ENCODE data around the gene EPHA3.

The EPHA3 gene

DNA sequence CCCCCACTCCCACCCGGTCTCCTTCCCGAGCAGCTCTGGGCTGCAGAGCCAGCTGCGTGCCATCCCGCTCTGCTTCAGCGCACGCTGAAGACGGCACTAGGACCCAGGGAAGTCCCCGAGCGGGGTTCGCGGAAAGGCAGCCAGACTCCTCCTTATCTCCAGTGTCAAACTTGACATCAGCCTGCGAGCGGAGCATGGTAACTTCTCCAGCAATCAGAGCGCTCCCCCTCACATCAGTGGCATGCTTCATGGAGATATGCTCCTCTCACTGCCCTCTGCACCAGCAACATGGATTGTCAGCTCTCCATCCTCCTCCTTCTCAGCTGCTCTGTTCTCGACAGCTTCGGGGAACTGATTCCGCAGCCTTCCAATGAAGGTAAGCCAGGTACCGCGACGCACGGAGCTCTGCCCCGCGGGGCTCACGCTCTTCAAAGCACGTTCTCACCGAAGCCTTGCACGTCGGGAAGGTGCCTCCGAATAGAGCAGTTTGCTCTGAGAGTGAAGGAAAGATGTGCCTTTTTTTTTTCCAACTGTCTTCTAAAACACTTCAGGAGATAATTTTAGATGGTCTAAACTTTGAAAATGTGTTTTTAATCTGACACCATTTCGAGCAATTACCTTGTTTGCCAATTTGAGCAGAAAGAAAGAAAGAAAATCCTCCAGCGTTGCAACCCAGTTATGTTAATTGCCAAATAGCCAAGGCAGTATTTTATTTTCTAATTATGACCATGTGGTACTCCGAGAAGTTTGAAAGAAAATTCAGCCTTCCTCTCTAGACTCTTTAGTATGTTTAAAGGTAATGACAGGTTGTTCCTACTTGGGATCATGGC is at the start of gene EPHA3:
EPHA3 (plus strand) TSS at position 161 of the 830 bp plus-strand sequence; CDS start at position 289, 128 bp downstream.
- peak; percentile 32 for DNase-seq (ENCODE audit: low spot score)

DNA sequence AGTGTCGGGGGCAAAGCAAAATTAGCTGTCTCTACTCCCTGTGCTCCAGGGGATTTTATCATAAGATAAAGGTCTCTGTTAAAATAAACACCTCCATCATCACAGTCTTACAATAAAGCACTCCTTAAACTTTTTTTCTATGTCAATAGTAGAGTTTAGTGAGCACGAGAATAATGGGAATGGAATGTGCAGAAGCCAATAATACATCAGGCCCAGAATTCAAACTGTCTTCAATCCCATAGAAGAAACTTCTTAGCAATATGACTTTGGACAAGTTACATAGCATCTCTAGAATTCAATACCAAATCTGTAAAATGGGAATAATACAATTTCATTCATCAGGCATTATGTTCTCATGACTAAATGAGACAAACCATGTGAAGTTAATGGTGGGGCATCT is 49.0 kb upstream of the EPHA3 start:
- no peak for DNase-seq (ENCODE audit: low spot score)

GRCh38 chr3:89059211-89059925 is 48.1 kb upstream of the EPHA3 start:
- no peak for DNase-seq (ENCODE audit: low spot score)

DNA sequence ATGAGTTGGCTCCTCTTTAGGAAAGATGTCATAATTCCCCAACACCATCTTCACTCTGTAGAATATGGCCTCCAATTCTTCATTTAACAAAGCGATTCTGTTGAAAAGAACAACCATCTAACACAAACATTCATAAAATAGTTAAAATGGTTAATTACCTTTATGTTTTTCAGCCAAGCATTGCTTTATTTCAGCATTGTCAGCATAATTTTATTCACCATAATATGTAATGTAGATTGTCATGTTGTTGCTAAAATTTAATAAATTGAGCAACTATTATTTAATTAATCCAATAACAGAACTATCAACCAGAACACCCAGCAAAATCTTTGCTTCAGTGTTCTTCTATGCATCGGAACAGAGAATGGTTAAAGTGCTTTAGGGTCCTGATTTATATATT is 46.2 kb upstream of the EPHA3 start:
- no peak for DNase-seq (ENCODE audit: low spot score)

GRCh38 chr3:89067736-89068135 is 39.7 kb upstream of the EPHA3 start:
- no peak for DNase-seq (ENCODE audit: low spot score)

GRCh38 chr3:89072642-89073041 is 34.8 kb upstream of the EPHA3 start:
- no peak for DNase-seq (ENCODE audit: low spot score)

DNA sequence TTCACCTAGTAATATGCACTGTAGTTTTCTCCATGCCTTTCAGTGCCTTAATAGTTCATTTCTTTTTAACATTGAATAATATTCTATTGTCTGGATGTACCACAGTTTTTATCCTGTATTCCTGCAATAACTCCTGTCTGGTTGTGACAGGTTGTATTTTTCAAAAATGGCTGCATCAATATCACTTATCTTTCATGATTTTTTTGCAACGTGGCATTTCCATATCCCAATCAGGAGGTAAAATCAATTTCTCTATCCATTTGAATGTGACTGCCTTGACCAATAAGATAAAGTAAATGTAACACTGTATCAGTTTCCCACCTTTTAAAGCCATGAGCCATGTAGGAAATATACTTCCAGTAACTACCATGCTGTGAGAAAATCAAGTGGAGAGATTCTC is 27.5 kb upstream of the EPHA3 start:
- no peak for DNase-seq (ENCODE audit: low spot score)

DNA sequence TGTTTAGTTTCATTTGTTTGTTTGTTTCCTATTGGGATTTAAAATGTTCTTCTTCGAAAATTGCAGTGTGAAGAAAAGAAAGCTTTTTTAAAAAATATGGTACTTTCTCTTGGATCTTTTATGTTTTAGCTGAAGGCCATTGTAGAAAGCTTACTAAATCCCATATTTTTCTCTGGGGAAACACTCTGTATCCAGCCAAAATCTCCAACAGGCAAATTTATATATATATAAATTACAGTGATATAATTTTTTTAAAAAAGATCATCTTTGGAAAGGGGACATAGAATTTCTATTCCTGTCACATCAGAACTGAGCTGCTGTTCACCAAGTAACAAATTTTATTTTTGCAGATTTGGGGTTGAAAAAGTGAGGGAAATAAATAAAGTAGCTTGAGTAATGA is 19.6 kb upstream of the EPHA3 start:
- no peak for DNase-seq (ENCODE audit: low spot score)

- no peak for DNase-seq (ENCODE audit: low spot score)
Observed at GRCh38 chr3:89098173-89098572, 9.2 kb upstream of the EPHA3 start.

- DNase-seq (ENCODE audit: low spot score), result no peak
Observed at GRCh38 chr3:89098964-89099585, 8.3 kb upstream of the EPHA3 start.

- DNase-seq (ENCODE audit: low spot score), result no peak
Observed at GRCh38 chr3:89101251-89101650, 6.2 kb upstream of the EPHA3 start.

DNA sequence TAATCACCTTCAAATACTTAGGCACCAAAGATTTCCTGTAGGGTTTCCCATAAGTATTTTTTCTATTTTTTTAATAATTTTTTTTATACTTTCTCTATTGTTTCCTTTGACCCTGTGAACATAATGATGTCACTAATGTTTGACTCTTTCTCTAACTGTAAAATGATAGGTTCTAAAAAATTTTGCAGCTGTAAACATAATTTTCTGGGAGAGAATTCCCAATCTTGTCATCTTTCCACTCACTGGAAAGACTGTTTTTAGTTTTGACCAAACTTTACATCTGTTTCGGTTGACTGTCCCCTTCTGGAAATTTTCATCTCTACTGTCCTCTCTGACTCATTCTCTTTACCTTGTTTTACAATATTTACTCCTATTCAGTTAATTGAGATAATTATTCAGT is 5.5 kb upstream of the EPHA3 start:
- no peak for DNase-seq (ENCODE audit: low spot score)

DNA sequence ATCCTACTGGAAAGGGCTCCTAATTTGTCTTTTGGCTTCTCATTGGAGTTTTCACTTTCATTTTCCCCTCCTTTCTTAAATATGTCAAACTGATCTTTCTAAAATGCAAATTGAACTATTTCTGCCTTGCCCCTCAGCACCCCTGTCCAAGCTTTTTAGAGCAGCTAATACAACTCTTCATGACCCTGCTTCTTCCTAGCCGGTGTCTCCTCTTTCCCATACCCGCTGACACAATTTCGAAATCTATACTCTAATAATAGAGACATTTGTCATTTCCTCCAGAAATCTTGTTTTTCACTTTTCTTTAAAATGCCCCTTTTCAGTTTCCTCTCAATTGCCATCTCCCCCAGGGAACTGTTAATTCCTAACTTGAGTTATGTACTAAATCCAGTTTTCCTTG is 2.9 kb upstream of the EPHA3 start:
- DNase-seq (ENCODE audit: low spot score), result no peak

DNA sequence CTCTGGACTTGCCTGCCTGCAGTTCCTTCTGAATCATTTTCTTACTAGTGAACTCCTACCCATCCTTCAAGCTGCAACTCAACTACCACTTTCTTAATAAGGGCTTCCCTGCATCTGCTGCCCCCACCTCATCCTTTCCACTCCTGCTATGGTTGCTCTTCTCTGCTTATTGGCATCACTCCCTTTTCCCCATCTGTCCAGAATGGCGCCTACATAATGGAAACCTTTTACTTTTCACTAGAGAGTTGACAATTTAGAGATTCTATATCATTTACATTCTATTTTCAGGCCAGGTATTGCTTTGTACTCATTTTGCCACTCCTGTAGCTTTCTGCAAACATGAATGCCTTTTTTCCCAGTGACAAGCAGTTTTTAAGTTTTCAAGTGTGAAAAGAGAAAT is 1.9 kb upstream of the EPHA3 start:
- DNase-seq (ENCODE audit: low spot score), result no peak

DNA sequence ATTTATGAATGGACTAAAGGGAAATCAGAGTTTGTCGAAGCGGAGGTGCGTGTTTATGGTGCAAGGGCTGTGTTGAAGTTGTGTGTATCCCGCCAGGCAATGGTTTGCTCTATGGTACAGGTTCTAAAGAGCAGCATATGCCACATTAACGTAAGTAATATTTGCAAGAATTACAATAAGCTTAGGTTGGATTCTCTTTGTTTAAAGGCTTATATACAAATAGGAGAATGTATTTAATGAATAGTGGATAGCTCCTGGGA is 800 bp downstream of the EPHA3 start:
- DNase-seq (ENCODE audit: low spot score), result no peak

- DNase-seq (ENCODE audit: low spot score), result no peak
Observed at GRCh38 chr3:89113344-89113743, 5.9 kb downstream of the EPHA3 start.

GRCh38 chr3:89113893-89114840 is 6.7 kb downstream of the EPHA3 start:
- no peak for DNase-seq (ENCODE audit: low spot score)

- no peak for DNase-seq (ENCODE audit: low spot score)
Observed at GRCh38 chr3:89114841-89115223, 7.4 kb downstream of the EPHA3 start.

- DNase-seq (ENCODE audit: low spot score), result no peak
Observed at GRCh38 chr3:89116476-89116875, 9.1 kb downstream of the EPHA3 start.

DNA sequence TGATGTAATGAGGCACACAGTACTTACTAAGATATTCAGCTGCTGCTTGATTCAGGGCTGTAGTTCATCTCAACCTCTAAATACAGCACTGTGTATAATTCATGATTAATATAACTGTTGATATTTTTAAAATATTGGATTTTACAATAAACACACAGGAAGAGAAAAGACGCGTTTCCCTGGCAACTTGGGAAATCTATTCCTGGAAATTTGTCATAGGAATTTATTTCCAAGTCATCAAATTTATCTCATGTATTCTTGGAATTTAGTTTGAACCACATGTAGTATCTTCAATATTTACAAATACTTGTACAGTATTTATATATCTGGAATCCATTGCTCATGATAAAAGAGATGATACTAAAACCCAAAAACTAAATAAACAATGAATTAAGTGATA is 30.6 kb downstream of the EPHA3 start:
- DNase-seq (ENCODE audit: low spot score), result no peak

GRCh38 chr3:89139870-89140269 is 32.4 kb downstream of the EPHA3 start:
- DNase-seq (ENCODE audit: low spot score), result no peak

- DNase-seq (ENCODE audit: low spot score), result no peak
Observed at GRCh38 chr3:89144080-89144479, 36.7 kb downstream of the EPHA3 start.

Data from HuH-7.5 (cell line).